HEK293T (cell line): Measurements from ENCODE around the gene LMX1B.

Experiments
- BHLHE40 ChIP-seq: fragments of 450-650 bp; IDR thresholded peaks from 2 replicates; pipeline ENCODE4 v1.6.1; 2016; ENCODE audit warnings: mild to moderate bottlenecking, moderate library complexity, borderline replicate concordance
- FOXK2 ChIP-seq: fragments of 450-650 bp; IDR thresholded peaks from 2 replicates; pipeline ENCODE4 v1.6.1; 2016; ENCODE audit warnings: mild to moderate bottlenecking
- SP1 ChIP-seq: fragments of 450-650 bp; IDR thresholded peaks from 2 replicates; pipeline ENCODE4 v1.6.1; 2017
- SUZ12 ChIP-seq: fragments of 450-650 bp; IDR thresholded peaks from 2 replicates; pipeline ENCODE4 v1.6.1; 2016; ENCODE audit warnings: mild to moderate bottlenecking

GRCh38 chr9:126734877-126735276 lies 121.1 kb downstream of the LMX1B start:
- TF ChIP-seq BHLHE40, result no peak
- TF ChIP-seq SP1, result no peak
- TF ChIP-seq SUZ12, result no peak
- TF ChIP-seq FOXK2, result no peak
